ENCODE data around the gene MAP2K6.

The MAP2K6 gene

DNA sequence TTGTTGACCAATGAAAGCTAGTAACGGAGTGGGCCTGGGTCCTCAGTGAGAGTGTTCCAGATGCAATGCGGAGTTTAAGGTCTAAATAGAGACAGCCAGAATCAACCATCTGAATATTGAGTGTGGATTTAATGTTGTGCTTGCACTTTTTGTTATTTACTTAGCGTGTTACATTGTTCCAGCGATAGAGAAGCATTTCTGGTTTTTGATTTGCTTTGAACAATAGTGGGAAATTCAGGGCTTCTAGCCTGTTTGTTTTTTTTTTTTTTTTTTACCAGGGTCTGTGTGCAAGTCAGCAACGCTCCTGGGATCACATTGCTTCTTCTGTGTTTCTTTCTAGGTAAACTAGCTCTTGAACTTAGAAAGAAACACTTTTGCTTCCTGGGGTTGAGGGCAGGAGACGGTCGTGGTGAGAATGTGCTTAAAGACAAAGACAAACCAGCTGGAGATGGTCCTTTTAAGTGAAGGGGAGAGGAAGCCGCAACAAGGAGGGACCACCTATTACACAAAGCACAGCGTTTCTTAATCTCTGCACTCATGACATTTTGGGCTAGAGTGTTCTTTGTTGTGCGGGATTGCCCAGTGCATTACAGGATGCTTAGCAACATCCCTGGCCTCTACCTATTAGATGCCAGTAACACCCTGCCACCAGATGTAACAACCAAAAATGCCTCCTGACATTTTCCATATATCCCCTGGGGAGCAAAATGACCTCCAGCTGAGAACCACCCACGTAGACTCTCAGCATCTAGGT is 119.2 kb downstream of the MAP2K6 start:
- Histone ChIP-seq H3K9me3 (replicated peaks in 1 of 2; ENCODE audit: control insufficient read depth in 2 of 2, insufficient read depth in 1 of 2, low read depth in 1 of 2, low read length in 2 of 2) (no peaks in the 10 kb centered on the region), H4K91ac (ENCODE audit: low read depth, low read length, poor library complexity) (no peak overlapping the region), H3K4me2 (ENCODE audit: insufficient read depth, low read length, poor library complexity, severe bottlenecking) (no peak overlapping the region), H2AFZ (ENCODE audit: low read length) (no peak overlapping the region), H3K27ac (replicated peaks; ENCODE audit: low read length) (no peak overlapping the region), H3K9ac (ENCODE audit: low read depth, low read length, poor library complexity) (no peak overlapping the region), H3K27me3 (ENCODE audit: control insufficient read depth in 3 of 3, insufficient read depth in 3 of 3, low read depth in 1 of 3, low read length in 3 of 3) (no peaks in the 10 kb centered on the region), H3K14ac (ENCODE audit: low read length) (no peak overlapping the region), H2BK12ac (ENCODE audit: low read length) (no peak overlapping the region), H2AK5ac (ENCODE audit: low read depth, low read length) (no peak overlapping the region), H3K79me1 (ENCODE audit: low read depth, low read length) (no peaks in the 10 kb centered on the region), H3K4me1 (ENCODE audit: control insufficient read depth in 2 of 2, insufficient read depth in 1 of 2, low read depth in 1 of 2, low read length in 2 of 2) (peaks cover 0 to 2% of the 10 kb centered on the region in 2 donors), H3K23ac (ENCODE audit: low read depth, low read length, poor library complexity) (no peak overlapping the region), H2BK120ac (ENCODE audit: low read depth, low read length) (no peak overlapping the region), H2BK15ac (ENCODE audit: low read length) (no peak overlapping the region), H3K36me3 (replicated peaks in 1 of 2; ENCODE audit: control insufficient read depth in 2 of 2, insufficient read depth in 2 of 2, low read length in 2 of 2) (peaks cover 10 to 77% of the 10 kb centered on the region in 2 donors), H3K18ac (ENCODE audit: low read length) (no peak overlapping the region), H4K8ac (ENCODE audit: low read depth, low read length) (no peak overlapping the region), H3K4me3 (ENCODE audit: low read length in 2 of 2) (no peak overlapping the region), H3K4ac (ENCODE audit: low read length) (no peak overlapping the region), H2BK5ac (ENCODE audit: low read length) (no peak overlapping the region)
- WGBS, 2 donors (ENCODE audit: extremely low coverage in 2 of 2, insufficient read length in 2 of 2, insufficient replicate concordance in 1 of 2): no CpG with 5 or more reads among the region's 11 CpGs
- DNase-seq (ENCODE audit: low spot score): no peak

DNA sequence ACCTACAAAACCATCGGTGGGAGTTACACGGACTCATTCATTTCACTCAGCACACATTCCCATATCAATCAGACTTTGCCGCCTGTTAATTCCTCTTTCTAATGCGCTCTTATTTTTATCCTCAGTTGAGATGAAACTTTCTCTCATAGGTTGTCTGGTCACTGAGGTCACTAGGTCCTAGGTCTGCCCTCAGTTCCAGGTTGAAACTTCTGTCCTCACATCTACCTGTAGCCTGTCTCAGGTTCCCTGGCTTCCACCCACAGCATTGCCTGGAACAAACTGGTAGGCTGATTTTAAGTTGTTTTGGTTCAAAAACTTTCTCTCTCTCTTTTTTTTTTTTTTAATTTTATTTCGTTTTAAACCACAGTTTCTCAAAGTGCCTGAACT is 119.7 kb downstream of the MAP2K6 start:
- H2BK12ac ChIP-seq (ENCODE audit: low read length): no peak overlapping the region
- no peak overlapping the region for H2BK120ac ChIP-seq (ENCODE audit: low read depth, low read length)
- no CpG with 5 or more reads among the region's 5 CpGs for WGBS, 2 donors (ENCODE audit: extremely low coverage in 2 of 2, insufficient read length in 2 of 2, insufficient replicate concordance in 1 of 2)
- no peak overlapping the region for H3K18ac ChIP-seq (ENCODE audit: low read length)
- H2BK5ac ChIP-seq (ENCODE audit: low read length): no peak overlapping the region
- H3K4me2 ChIP-seq (ENCODE audit: insufficient read depth, low read length, poor library complexity, severe bottlenecking): no peak overlapping the region
- no peak for DNase-seq (ENCODE audit: low spot score)
- H4K91ac ChIP-seq (ENCODE audit: low read depth, low read length, poor library complexity): no peak overlapping the region
- no peak overlapping the region for H3K27ac ChIP-seq (replicated peaks; ENCODE audit: low read length)
- H3K9me3 ChIP-seq (replicated peaks in 1 of 2; ENCODE audit: control insufficient read depth in 2 of 2, insufficient read depth in 1 of 2, low read depth in 1 of 2, low read length in 2 of 2): no peaks in the 10 kb centered on the region
- no peak overlapping the region for H3K9ac ChIP-seq (ENCODE audit: low read depth, low read length, poor library complexity)
- no peak overlapping the region for H3K14ac ChIP-seq (ENCODE audit: low read length)
- no peak overlapping the region for H2BK15ac ChIP-seq (ENCODE audit: low read length)
- H2AFZ ChIP-seq (ENCODE audit: low read length): no peak overlapping the region
- peaks cover 0 to 2% of the 10 kb centered on the region in 2 donors for H3K4me1 ChIP-seq (ENCODE audit: control insufficient read depth in 2 of 2, insufficient read depth in 1 of 2, low read depth in 1 of 2, low read length in 2 of 2)
- no peak overlapping the region for H3K23ac ChIP-seq (ENCODE audit: low read depth, low read length, poor library complexity)
- H3K4ac ChIP-seq (ENCODE audit: low read length): no peak overlapping the region
- peaks cover 10 to 72% of the 10 kb centered on the region in 2 donors for H3K36me3 ChIP-seq (replicated peaks in 1 of 2; ENCODE audit: control insufficient read depth in 2 of 2, insufficient read depth in 2 of 2, low read length in 2 of 2)
- H3K27me3 ChIP-seq (ENCODE audit: control insufficient read depth in 3 of 3, insufficient read depth in 3 of 3, low read depth in 1 of 3, low read length in 3 of 3): no peaks in the 10 kb centered on the region
- no peak overlapping the region for H3K4me3 ChIP-seq (ENCODE audit: low read length in 2 of 2)
- no peak overlapping the region for H4K8ac ChIP-seq (ENCODE audit: low read depth, low read length)
- no peaks in the 10 kb centered on the region for H3K79me1 ChIP-seq (ENCODE audit: low read depth, low read length)
- no peak overlapping the region for H2AK5ac ChIP-seq (ENCODE audit: low read depth, low read length)

DNA sequence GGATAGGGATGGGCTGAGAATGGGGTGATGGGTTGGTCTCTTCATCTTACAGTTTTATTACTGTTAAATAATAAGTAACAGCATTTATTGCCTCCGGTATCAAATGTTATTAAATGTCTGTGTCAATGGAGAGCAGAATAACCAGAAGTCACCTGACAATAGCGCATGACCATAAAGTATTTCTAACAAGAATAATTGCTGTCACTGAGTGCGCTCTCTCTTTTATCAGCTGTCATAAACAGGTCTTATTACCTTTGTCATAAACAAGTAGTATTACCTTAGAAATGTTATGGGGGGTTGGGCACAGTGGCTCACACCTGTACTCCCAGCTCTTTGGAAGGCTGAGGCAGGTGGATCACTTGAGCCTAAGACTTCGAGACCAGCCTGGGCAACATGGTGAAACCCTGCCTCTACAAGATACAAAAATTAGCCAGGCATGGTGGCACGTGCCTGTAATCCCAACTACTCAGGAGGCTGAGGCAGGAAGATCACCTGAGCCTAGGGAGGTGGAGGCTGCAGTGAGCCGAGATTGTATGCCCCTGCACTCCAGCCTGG is 120.6 kb downstream of the MAP2K6 start:
- Histone ChIP-seq H4K91ac (ENCODE audit: low read depth, low read length, poor library complexity) (no peak overlapping the region), H2AFZ (ENCODE audit: low read length) (no peak overlapping the region), H3K9ac (ENCODE audit: low read depth, low read length, poor library complexity) (no peak overlapping the region), H3K27ac (replicated peaks; ENCODE audit: low read length) (no peak overlapping the region), H3K27me3 (ENCODE audit: control insufficient read depth in 3 of 3, insufficient read depth in 3 of 3, low read depth in 1 of 3, low read length in 3 of 3) (no peaks in the 10 kb centered on the region), H2BK5ac (ENCODE audit: low read length) (no peak overlapping the region), H3K4me2 (ENCODE audit: insufficient read depth, low read length, poor library complexity, severe bottlenecking) (no peak overlapping the region), H3K36me3 (replicated peaks in 1 of 2; ENCODE audit: control insufficient read depth in 2 of 2, insufficient read depth in 2 of 2, low read length in 2 of 2) (peaks cover 10 to 69% of the 10 kb centered on the region in 2 donors), H2BK12ac (ENCODE audit: low read length) (no peak overlapping the region), H3K4me3 (ENCODE audit: low read length in 2 of 2) (no peak overlapping the region), H2BK120ac (ENCODE audit: low read depth, low read length) (no peak overlapping the region), H4K8ac (ENCODE audit: low read depth, low read length) (no peak overlapping the region), H3K18ac (ENCODE audit: low read length) (no peak overlapping the region), H2BK15ac (ENCODE audit: low read length) (no peak overlapping the region), H3K4me1 (ENCODE audit: control insufficient read depth in 2 of 2, insufficient read depth in 1 of 2, low read depth in 1 of 2, low read length in 2 of 2) (peaks cover 0 to 2% of the 10 kb centered on the region in 2 donors), H3K4ac (ENCODE audit: low read length) (no peak overlapping the region), H3K14ac (ENCODE audit: low read length) (no peak overlapping the region), H3K79me1 (ENCODE audit: low read depth, low read length) (no peaks in the 10 kb centered on the region), H2AK5ac (ENCODE audit: low read depth, low read length) (no peak overlapping the region), H3K9me3 (replicated peaks in 1 of 2; ENCODE audit: control insufficient read depth in 2 of 2, insufficient read depth in 1 of 2, low read depth in 1 of 2, low read length in 2 of 2) (no peaks in the 10 kb centered on the region), H3K23ac (ENCODE audit: low read depth, low read length, poor library complexity) (no peak overlapping the region)
- DNase-seq (ENCODE audit: low spot score): no peak
- no CpG with 5 or more reads among the region's 6 CpGs for WGBS, 2 donors (ENCODE audit: extremely low coverage in 2 of 2, insufficient read length in 2 of 2, insufficient replicate concordance in 1 of 2)

DNA sequence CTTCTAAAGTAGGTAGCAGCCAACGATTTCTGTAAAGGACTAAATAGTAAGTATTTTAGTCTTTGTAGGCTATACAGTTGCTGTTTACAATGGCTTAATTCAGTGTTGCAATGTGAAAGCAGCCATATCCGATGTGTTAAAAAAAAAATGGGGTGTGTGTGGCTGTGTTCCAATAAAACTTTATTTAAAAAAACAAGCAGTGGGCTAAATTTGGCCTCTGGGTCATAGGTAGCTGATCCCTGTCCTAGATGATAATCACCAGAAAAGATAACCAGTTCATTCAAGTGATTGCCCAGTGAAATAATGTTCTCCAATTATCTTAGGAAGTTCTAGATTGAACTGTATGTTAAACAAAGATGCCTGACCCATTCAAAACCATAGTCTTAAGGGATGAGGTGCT is 124.3 kb downstream of the MAP2K6 start:
- Histone ChIP-seq H3K18ac (ENCODE audit: low read length) (no peak overlapping the region), H3K4me3 (ENCODE audit: low read length in 2 of 2) (no peak overlapping the region), H3K4me2 (ENCODE audit: insufficient read depth, low read length, poor library complexity, severe bottlenecking) (no peak overlapping the region), H2BK12ac (ENCODE audit: low read length) (no peak overlapping the region), H3K9me3 (replicated peaks in 1 of 2; ENCODE audit: control insufficient read depth in 2 of 2, insufficient read depth in 1 of 2, low read depth in 1 of 2, low read length in 2 of 2) (no peaks in the 10 kb centered on the region), H3K79me1 (ENCODE audit: low read depth, low read length) (no peaks in the 10 kb centered on the region), H3K23ac (ENCODE audit: low read depth, low read length, poor library complexity) (no peak overlapping the region), H2AFZ (ENCODE audit: low read length) (no peak overlapping the region), H3K27me3 (ENCODE audit: control insufficient read depth in 3 of 3, insufficient read depth in 3 of 3, low read depth in 1 of 3, low read length in 3 of 3) (no peaks in the 10 kb centered on the region), H2BK5ac (ENCODE audit: low read length) (no peak overlapping the region), H3K36me3 (replicated peaks in 1 of 2; ENCODE audit: control insufficient read depth in 2 of 2, insufficient read depth in 2 of 2, low read length in 2 of 2) (peaks cover 3 to 71% of the 10 kb centered on the region in 2 donors), H2BK120ac (ENCODE audit: low read depth, low read length) (no peak overlapping the region), H3K27ac (replicated peaks; ENCODE audit: low read length) (no peak overlapping the region), H2BK15ac (ENCODE audit: low read length) (no peak overlapping the region), H2AK5ac (ENCODE audit: low read depth, low read length) (no peak overlapping the region), H4K8ac (ENCODE audit: low read depth, low read length) (no peak overlapping the region), H3K14ac (ENCODE audit: low read length) (no peak overlapping the region), H3K4ac (ENCODE audit: low read length) (no peak overlapping the region), H3K9ac (ENCODE audit: low read depth, low read length, poor library complexity) (no peak overlapping the region), H4K91ac (ENCODE audit: low read depth, low read length, poor library complexity) (no peak overlapping the region), H3K4me1 (ENCODE audit: control insufficient read depth in 2 of 2, insufficient read depth in 1 of 2, low read depth in 1 of 2, low read length in 2 of 2) (no peaks in the 10 kb centered on the region)
- no peak for DNase-seq (ENCODE audit: low spot score)
- no CpG with 5 or more reads among the region's 2 CpGs for WGBS, 2 donors (ENCODE audit: extremely low coverage in 2 of 2, insufficient read length in 2 of 2, insufficient replicate concordance in 1 of 2)
